HTERT RPE-1 (cell line): Measurements from ENCODE around the gene PYGM.

Source experiments
- in situ Hi-C: fragments of 300-500 bp; cut with MboI; formaldehyde crosslinking; loops from 4 replicates; pipeline ENCODE4 v1.14.3; 2020; ENCODE audit warnings: low sequenced_read_pairs

PYGM gene

DNA sequence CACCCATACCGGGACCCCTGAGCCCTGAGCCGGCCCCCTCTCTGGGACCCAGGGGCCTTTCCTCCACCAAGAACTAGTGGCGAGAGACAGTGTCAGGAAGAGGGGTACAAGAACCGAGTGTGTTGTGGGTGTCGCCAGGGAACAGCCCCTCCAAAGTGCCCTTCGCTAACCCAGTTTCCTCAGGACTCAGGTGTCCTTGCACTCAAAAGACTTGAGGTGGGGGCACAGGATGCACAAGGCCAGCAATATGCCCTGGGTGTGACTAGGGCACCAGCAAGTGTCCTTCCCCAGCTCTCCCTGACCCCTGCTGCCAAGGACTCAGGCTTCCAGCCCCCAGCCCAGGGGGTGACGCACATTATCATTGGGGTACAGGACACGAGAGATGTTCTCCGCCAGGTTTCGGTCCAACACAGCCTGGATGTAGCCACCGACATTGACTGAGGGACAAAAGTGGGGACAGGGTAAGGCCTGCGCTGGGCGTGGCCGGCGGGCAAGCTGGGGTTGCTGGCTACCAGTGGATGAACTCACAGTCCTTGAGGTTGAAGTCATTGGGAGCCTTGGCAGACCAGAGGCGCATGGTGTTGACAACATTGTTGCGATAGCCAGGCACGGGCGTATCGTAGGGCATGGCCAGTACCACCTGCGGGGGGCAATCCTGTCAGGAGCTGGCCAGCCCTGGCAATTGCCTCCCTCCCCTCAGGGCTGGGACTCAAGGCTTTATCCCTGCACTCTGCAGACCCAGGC is 4.7 kb downstream of the PYGM start:
- in situ Hi-C loops: no loop called here

DNA sequence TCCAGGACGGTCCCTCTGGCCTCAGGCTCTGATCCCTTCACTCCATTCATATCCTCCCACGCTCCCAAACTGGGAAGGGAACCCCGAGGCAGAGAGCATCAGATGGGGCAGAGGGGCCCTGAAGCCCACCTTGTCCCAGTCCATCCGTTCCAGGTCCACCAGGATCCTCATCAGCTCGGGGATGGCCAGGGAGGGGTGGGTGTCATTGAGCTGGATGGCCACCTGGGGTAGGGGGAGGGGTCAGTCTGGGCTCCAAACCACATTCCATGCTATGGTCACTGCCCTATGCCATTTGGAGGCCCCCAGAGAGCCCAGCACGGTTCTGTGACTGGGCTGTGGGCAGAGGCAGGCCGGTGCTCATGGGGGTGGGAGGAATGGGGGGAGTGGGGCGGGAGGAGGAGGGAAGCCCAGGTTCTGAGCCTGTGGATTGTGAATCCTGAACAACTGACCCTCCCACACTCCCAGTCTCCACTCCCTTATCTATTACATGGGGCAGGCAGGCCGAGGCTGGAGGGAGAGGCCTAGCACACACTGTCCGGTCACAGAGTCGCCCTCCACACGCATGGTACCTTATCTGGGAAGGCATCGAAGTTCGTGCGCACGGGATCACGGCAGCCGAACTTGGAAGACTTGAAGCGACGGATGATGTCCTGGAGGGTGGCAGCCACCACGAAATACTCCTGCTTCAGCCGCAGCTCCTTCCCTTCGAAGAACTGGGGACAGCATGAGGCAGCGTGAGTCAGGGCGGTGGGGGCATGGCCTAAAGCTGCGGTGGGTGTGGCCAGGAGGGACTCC is 5.5 kb downstream of the PYGM start:
- in situ Hi-C loops: no loop called here

DNA sequence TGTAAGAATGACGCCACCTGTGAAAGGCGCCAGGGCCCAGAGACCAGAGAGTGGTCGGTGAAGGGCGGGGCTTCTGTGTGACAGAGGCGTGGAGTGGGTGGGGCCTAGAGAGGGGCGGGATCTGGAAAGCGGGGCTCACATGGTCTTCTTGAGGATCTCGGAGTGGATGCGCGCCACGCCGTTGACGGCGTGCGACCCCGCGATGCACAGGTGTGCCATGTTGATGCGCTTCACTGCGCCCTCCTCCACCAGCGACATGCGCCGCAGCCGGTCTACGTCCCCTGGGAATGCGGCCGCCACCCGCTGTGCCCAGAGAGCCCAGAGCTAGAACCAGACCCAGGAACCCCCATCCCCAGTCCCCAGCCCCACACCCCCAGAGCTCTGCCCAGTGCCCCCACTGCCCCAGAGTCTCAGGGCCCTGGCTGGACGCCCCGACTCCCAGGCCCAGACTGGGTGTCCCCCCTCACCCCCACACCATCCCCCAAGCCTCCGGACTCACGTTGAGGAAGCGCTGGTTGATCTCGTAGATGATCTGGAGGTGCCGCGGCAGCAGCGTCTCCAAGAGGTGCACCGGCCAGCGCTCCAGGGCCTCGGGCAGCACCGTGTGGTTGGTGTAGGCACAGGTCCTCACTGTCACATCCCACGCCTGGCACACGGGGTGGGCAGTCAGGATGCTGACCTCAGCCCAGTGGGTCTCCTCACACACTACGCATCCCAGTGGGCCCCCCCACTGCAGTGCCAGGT is 6.2 kb downstream of the PYGM start:
- in situ Hi-C loops: no loop called here

DNA sequence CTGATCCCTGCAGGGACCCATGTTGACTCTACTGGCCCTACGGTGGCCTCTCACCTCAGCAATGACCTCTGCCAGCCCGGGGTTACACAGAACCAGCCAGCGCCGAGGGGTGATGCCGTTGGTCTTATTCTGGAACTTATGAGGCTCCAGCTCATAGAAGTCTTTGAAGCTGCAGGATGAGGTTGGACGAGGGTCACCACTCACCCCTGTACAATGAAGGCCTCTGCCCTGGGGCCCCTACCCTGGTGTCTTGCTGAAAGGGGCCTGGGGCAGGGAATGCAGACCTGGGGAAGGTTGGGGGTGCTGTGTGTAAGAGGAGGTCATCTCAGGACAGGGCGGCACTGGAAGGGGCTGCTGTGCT is 6.8 kb downstream of the PYGM start:
- in situ Hi-C loops: no loop called here

DNA sequence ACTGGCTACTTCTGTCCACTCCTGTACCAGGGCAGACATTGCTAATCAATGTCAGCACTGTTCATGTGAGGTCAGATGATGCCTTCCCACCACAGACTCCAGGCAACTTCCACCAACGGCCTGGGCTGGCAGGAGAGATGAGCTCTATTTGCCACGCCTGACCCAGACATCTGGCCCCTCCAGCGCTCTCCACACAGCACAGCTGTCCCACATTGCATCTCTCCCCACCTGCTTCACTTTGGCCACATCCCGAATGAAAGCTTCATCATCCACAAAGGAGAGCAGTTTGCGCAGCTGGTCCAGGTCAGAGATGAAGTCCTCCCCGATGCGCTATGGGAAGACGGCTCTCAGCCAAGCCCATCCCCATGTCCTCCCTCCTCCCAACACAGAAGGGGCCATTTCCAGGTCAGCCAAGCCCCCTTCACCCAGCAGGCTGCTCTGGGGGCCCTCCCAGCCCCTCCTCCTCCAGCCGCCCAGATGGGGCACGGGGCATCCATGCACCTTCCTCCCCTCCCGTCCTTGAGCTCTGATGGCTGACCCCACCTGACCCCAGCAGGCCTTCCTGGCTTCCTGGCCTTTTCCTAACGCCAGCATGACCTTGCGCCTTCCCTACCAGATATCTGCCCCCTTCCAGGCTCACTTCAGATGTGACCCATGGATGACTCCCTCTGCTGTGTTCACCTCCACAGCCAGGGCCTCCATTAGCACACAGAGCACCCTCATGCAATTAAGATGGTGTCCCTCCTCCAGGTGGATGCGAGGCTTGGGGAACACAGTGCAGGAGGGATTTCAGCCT is 7.4 kb downstream of the PYGM start:
- in situ Hi-C loops: no loop called here

DNA sequence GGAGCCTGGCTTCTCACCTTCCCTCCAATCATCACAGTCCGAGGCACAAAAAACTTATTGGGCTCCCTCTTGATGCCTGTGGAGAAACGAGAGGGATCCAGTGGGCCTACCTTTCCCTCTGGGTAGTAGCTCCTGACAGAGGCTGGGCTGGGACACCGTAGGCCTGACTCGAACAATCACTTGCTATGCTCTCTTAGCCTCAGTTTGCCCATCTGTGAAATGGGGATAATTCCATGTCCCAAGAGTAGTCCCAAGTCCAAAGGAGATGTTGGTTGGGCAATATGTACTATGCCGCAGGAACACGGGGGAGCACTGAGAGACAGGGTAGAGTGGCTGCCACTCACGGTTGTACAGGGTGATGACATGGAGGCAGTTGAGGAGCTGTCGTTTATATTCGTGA is 8.2 kb downstream of the PYGM start:
- in situ Hi-C loops: no loop called here

DNA sequence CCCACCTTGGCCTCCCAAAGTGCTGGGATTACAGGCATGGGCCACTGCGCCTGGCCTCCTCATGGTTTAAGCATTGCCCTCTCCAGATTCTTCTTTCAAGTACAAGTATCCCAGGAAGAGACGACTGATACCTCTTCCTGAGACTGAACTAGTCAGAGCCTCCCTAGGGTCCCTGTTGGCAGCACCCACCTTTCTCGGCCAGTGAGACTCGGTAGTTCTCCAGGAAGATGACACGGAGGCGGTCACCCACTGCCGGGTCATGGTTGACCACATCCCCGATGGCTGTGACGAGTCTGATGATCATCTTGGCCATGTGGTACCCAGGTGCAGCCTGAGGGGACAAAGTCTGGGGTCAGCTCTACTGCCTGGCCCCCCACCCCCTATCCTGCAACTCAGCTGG is 8.6 kb downstream of the PYGM start:
- in situ Hi-C loops: no loop called here

DNA sequence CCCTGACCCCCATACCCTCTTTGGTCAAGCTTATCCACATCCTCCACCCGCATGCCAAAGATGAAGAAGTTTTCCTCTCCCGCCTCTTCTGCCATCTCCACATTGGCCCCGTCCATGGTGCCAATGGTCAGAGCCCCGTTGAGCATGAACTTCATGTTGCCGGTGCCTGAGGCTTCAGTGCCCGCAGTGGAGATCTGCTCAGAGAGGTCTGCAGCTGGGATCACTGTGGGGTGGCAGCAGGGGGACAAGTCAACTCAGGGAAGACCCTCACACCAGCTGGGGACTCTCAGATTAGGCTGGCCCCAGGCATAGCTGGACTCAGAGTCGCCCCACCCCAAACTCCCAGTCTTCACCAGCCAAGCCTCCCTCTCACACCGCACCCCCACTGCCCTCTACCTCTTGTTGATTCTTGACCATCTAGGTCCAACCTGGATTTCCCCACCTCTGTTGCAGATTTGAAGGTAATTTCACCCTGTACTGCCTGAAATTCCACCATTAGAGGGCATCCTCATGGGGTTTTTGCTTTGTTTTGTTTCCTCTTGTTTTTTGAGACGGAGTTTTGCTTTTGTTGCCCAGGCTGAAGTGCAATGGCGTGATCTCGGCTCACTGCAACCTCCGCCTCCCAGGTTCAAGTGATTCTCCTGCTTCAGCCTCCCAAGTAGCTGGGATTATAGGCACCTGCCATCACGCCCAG is 9.3 kb downstream of the PYGM start:
- in situ Hi-C loops: no loop called here

DNA sequence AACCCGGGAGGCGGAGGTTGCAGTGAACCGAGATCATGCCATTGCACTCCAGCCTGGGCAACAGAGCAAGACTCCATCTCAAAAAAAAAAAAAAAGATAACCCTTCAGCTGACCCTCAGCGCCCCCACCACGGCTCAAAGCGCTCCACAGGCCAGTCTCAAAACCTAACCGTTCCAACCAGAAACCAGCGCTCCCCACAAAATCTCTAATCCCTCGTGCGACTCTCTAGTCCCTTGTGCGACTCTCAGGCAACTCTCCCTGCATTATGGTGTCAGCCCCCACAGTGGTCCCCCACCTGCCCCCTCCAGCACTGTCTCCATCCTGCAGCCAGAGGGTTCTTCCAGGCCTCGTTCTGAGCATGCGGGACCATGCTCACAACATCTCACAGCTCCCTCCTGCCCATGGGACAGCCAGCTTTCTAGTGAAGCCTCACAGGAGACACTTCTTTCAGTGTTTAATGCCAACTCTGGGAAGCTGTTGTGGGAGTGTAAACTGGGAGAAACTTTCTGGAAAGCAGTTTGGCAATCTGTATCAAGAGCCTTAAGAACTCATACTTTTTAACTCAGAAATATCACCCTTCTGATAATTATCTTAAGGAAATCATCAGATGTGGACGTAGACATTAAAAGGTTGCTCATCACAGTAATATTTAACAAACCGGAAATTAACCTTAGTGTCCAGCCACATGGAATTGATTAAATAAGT is 11.7 kb downstream of the PYGM start:
- in situ Hi-C loops: no loop called here

DNA sequence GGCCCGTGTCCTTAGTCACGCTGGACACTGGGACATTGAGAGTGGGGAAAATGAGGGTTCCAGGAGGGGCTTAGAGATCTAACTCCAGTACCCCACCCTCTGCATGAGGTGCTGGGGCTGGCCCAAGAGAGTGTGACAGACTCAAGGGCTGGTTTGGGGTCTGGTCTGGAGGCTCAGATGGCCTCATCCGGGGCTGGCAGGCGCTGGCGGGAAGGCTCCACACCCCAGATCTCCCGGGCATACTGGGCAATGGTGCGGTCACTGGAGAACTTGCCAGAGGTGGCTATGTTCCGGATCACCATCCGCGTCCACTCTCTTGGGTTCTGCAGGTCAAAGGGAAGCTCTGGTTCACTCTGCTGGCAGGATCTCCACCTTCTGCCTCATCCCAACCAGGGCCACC is 13.3 kb downstream of the PYGM start:
- in situ Hi-C loops: no loop called here

DNA sequence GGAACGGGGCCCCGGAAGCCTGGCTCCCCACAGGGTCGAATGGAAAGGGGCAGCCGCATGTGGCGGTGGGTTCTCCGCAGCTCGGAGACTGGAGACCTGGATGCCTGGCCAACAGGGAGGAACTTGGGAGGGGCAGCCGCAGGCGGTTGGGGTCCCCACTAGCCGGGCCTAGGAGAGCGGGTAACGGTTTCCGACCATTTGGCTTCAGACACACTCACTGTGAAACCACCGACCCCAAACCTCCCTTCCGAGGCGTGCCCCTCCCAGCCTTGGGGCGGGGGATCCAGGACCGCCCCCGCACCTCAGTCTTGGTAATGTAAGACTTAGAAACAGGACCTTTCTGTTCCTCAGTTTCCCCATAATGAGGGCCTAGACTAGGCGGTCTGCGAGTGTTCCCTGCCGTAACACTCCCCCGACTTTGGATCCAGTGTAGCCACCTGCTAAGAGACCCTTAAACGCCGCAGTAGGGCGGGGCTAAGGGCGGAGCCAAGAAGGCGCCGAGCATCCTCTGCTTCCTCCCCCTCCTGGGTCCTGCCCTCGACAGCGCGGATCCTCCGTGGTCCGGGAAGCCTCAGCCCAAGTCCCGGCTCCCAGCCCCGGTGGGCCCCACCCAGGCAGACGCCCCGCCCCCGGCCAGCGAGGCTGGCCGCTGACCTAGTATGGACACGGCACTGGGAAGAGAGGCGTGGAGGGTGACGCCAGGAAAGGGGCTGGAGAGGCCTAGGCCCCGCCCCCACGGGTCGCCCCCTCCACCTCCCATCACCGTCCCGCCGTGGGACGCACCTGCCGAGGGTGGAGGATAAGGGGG is 14.0 kb downstream of the PYGM start:
- in situ Hi-C loops: no loop called here

DNA sequence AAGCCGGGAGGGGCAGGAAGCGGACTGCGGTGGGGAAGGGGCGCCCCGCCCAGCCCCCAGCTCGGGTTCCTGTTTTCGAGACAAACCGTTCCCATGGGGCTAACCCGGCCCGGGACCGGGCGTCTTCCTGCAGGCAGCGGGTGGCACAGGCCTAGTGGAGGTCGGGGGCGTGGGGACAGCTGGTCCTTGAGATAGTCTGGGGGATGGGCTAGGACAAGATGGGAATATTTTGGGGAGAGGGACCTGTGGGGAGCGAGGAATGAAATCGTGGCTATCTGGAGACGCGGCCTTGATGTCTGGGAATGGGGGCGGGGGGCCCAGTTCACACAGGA is 14.6 kb downstream of the PYGM start:
- in situ Hi-C loops: no loop called here

DNA sequence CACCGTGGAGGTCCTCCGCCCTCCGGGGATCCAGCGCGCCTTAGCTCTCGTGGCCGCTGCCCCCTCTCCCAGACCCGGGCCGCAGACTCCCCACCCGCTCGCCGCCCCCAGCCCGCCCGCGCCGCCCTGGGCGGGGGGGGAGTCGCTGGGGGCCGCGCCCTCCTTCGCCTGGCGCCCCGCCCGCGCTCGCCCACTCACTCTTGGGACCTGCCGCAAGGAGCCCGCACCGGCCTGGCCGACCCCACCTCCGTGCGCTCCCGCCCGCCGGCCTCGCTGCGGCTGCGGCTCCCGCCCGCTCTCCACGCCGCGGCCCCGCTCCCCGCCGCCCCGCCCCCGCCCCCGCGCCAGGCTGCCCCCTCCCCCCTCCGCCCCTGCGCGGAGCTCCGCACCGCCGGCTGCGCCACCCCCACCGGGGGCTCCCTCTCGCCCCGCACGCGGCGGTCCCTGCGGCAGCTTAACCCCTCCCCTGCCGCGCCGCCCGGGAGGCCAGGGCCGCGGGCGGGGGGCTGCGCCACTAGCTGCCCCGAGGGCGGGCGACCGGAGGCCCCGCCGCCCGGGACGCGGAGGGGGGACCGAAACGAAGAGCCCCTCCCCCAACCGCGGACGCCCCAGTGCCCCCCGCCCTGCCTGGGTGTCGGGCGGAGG is 15.1 kb downstream of the PYGM start:
- in situ Hi-C loops: no loop called here

DNA sequence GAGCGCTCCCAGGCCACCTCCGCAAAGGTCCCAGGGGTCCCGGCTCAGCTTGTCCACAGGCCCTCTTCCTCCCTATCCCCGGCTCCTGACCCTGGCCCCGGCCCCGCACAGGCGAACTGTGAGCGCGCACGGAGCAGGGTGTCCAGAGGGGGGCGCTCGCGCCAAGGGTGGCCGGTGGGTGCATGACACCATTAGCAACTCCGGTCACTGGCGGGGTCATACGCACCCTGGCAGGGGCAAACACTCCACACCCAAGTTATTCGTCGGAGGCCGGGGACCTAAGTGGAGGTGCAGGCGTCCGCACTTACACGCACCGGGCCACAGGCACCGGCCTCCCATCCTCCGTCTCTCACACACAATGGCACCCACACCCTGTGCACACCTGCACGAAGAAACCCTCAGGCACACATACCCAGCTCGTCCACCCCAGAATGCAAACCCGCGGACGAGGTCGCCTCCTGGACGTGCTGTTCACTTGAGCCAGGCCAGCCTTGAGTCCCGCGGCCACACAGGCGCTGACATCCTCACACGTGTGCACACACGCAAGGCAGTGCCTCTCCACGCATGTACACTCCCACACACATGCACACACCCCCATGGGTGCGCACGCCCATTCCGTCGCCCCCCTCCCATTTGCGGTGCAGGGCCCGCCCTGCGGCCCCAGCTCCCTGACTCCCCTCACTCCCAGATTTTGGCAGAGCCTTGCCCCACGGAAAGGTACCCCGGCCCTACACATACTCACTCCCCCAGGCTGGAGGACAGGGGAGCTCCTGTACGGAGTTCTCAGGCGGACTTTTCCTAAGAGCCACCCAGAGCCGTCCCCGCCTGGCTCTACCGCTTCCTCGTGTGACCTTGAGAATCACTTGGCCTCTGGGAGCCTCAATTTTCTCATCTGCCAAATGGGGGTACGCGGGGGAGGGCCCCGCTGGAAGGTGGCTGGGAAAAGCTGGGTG is 15.9 kb downstream of the PYGM start, which contains the start of gene RASGRP2:
RASGRP2 (minus strand) TSS at position 552 of the 953 bp plus-strand sequence. CDS start 1,276 bp downstream, outside the sequence.
- in situ Hi-C loops: no loop called here

DNA sequence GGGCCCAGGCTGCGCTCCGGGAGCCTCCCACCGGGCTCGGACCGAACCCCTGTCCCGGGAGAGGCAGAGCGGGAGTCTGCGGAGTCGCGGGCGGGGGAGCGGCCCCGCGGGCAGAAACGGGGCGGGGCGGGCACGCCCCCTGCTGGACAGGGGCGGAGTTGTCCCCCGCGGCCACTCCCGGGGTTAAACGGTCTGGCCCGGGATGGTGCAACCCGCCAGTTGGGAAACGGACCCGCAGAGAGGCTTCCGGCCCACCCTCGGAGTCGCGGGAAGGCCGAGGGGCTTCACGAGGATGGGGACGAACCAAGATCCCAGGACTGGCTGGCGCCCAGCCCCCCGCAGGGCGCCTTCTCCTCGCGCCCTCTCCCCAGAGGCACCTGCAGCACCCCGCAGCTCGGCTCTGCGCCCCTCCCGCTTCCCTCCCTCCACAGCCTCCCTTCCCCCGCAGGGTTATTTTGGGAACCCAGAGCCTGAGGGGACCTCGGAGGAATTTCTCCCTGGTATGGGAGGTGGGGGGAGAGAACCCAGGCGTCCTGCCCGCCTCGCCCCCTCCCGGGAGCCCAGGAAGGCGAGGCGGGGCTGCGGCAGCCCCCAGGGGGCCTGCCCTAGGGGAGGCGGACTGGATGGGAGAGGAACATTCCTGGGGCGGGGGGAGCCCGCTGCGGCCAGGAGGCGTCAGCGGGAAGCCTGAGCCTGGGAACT is 16.7 kb downstream of the PYGM start:
- in situ Hi-C loops: no loop called here

DNA sequence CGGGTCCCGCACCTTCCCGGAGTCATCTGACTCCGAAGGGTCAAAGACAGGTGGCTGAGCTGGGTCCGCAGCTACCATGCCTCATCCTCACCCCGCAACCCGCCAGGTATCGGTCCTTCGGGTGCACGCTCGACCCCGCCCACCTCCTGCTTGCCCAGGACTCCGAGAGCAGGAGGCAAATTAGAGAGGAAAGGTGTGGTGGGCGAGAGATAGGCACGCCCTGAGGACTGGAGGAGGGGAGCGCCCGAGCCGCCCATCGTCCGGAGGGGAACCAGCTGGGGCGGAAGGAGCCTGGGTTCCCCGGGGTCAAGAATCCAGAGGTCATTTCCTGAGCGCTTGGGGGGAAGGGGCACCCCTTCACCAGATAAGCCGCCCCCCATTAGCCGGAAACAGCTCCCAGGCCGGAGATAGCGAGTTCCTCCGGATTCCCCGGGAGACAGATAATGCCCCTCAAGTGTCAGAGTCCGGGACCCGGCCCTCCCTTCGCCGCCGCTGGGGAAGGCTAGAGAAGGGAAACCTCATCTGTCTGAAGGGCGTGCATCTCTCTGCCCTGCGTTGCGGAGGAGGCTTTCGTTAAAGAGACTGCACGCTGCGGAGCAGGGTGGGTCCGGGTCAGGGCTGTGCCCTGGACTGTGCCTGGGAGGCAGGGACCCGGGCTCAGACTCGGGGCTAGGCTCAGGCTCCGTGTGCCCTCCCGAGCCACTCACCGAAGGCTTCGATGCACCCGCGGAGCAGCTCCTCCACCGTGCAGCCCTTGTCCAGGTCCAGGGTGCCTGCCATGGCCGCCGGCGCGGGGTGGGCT is 17.5 kb downstream of the PYGM start:
- in situ Hi-C loops: no loop called here
